Upper lobe of left lung (tissue), 6 donors: ENCODE results near the gene CST7. TPM values are rescaled to one million over a fixed set of nuclear protein-coding genes. Genes with fewer than 3 reads are reported as not detected.
"Not testable (repeated sequence)": the region's sequence is repeated elsewhere in the genome, so short reads cannot be mapped to it uniquely, and the experiment has no call there.

Experiments used
- ATAC-seq, 2 donors: fragments of 200-7000 bp; cut with Tn5 transposase; one replicate each; pipeline ENCODE4 v1.9.1; 2022; ENCODE audit warnings: mild to moderate bottlenecking in 2 of 2, moderate library complexity in 2 of 2; ENCODE audit not compliant: low FRiP score in 2 of 2
- DNase-seq, 2 donors: peaks; one replicate each; pipeline ENCODE4 v3.0.0-alpha.2; 2019 to 2020
- H3K27ac ChIP-seq, 4 donors: fragments of 200-600 bp; sonication (generic); one replicate each; pipeline ENCODE4 v1.5.1; 2016 to 2019
- H3K27me3 ChIP-seq, 4 donors: fragments of 200-600 bp; sonication (generic); one replicate each; pipeline ENCODE4 v1.5.1; 2017 to 2019
- H3K36me3 ChIP-seq, 4 donors: fragments of 200-600 bp; sonication (generic); one replicate each; pipeline ENCODE4 v1.5.1; 2016 to 2019
- H3K4me1 ChIP-seq, 4 donors: fragments of 200-600 bp; sonication (generic); one replicate each; pipeline ENCODE4 v1.5.1; 2018 to 2019
- H3K4me3 ChIP-seq, 4 donors: fragments of 200-600 bp; sonication (generic); one replicate each; pipeline ENCODE4 v1.5.1; 2017 to 2019; ENCODE audit warnings: mild to moderate bottlenecking in 2 of 4, moderate library complexity in 1 of 4
- H3K9me3 ChIP-seq, 4 donors: fragments of 200-600 bp; sonication (generic); one replicate each; pipeline ENCODE4 v1.5.1; 2018 to 2019
- EP300 ChIP-seq, 4 donors: sonication (generic); formaldehyde crosslinking; IDR thresholded peaks; one replicate each; pipeline ENCODE4 v1.5.1; 2017; ENCODE audit warnings: antibody characterized with exemption in 4 of 4, control low read depth in 2 of 4
- POLR2A ChIP-seq, 4 donors: fragments of 450-650 bp; IDR thresholded peaks; one replicate each; pipeline ENCODE4 v1.5.1; 2016 to 2017; ENCODE audit warnings: antibody characterized with exemption in 4 of 4, mild to moderate bottlenecking in 2 of 4
- POLR2AphosphoS5 ChIP-seq, 2 donors: sonication (generic); formaldehyde crosslinking; IDR thresholded peaks; one replicate each; pipeline ENCODE4 v1.5.1; 2017; ENCODE audit warnings: antibody characterized with exemption in 2 of 2
- WGBS, 2 donors: methylation state at CpG; one replicate each; pipeline ENCODE4 v1.1.5; 2017 to 2018; 5-methylcytosine and 5-hydroxymethylcytosine counted together
- total RNA-seq, 6 donors: library from RNA; depleted of rRNA in 4 of 6; stranded (reverse); fragments of >200 nt in 4 of 6; gene quantifications; one replicate each; pipeline versions ENCODE4 v1.1.0 to v1.2.1, GENCODE V29; 2016 to 2021
- TF ChIP-seq, protein P1 (sequence below), 6 experiments: fragments of 450-650 bp in 4 of 6; fragments of 200-600 bp in 2 of 6; sonication (generic) in 2 of 6; IDR thresholded peaks; one replicate each; pipeline ENCODE4 v1.5.1; 2016 to 2019; ENCODE audit warnings: antibody characterized with exemption in 6 of 6
- donor health status: DM: no; HTN: no; CAD: no; lungs with moderate emphysema.
- donor health status: DM: no; HTN: yes; CAD: no; lungs with severe emphysema.

The CST7 gene
- total RNA-seq, 6 donors from 2014 or later: 13.7 to 28.3 (median 15.4) TPM; not detected in 1

DNA sequence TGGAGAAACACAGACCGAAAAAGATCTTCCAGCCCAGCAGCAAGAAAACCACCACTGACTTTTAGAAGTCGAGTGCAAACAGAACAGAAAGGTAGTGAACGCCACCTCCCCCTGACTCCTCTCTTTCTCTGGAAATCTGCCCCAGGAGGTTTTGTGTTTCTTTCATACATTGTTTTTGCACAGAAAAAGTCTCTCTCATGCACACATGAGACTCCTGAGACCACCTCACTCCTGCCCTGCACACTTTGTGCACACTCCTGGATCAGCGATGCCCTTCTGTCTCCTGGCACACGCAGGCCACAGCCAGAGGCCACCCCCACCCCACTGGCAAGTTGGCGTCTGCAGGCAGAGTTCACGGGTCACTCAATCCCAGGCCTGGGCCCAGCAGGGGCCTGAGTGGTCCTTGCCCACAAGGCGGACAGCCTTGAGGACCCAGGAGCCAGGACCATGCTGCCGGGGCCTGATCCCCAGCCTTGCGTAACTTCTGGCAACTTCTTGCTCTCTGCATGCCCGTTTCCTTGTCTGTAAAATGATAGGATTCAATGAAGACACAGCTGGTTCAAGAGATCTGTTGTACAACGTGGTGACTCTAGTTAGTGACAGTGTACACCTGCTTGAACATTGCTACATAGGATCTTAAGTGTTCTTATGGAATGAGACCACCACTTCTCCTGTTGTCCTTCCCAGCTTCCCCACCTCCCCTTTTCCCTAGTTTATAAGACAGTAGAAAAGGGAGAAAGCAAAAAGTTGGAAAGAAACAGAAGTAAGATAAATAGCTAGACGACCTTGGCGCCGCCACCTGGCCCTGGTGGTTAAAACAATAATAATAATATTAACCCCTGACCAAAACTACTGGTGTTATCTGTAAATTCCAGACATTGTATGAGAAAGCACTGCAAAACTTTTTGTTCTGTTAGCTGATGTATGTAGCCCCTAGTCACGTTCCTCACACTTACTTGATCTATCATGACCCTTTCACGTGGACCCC, 30.2 kb upstream of the CST7 start:
- WGBS, 2 donors: 55 to 56% methylated on average over 17 of the region's 17 CpGs
- Histone ChIP-seq H3K27ac (no peak overlapping the region), H3K27me3 (no peaks in the 10 kb centered on the region), H3K9me3 (no peaks in the 10 kb centered on the region), H3K4me3 (no peak overlapping the region), H3K4me1 (peaks cover 0 to 14% (median 7%) of the 10 kb centered on the region in 4 donors), H3K36me3 (no peaks in the 10 kb centered on the region)
- ATAC-seq (peak in 1 of 2 donors; percentile 24), DNase-seq (peak; percentile 17 to 50)
- no peak for TF ChIP-seq POLR2AphosphoS5 (IDR thresholded peaks at IDR 0.05)
- TF ChIP-seq, protein P1, sequence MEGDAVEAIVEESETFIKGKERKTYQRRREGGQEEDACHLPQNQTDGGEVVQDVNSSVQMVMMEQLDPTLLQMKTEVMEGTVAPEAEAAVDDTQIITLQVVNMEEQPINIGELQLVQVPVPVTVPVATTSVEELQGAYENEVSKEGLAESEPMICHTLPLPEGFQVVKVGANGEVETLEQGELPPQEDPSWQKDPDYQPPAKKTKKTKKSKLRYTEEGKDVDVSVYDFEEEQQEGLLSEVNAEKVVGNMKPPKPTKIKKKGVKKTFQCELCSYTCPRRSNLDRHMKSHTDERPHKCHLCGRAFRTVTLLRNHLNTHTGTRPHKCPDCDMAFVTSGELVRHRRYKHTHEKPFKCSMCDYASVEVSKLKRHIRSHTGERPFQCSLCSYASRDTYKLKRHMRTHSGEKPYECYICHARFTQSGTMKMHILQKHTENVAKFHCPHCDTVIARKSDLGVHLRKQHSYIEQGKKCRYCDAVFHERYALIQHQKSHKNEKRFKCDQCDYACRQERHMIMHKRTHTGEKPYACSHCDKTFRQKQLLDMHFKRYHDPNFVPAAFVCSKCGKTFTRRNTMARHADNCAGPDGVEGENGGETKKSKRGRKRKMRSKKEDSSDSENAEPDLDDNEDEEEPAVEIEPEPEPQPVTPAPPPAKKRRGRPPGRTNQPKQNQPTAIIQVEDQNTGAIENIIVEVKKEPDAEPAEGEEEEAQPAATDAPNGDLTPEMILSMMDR (IDR thresholded peaks at IDR 0.05): peak in 1 of 6 experiments; percentile 16

DNA sequence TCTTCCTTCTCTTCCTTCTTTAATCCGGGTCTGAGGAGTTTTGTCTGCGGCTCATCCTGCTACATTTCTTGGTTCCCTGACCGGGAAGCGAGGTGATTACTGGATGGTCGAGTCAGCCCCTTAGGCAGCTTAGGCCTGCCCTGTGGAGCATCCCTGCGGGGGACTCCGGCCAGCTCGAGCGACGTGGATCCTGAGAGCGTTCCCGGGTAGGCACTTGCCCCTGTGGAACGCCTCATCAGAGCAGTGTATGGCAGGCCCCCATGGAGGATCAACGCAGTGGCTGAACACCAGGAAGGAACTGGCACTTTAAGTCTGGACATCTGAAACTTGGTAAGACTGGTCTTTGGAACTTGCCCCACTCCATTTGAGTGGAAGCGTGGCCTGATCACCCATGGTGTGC, 29.4 kb upstream of the CST7 start:
- H3K27ac ChIP-seq, H3K9me3 ChIP-seq, ATAC-seq, H3K4me3 ChIP-seq, H3K36me3 ChIP-seq, H3K27me3 ChIP-seq, DNase-seq: not testable (repeated sequence)
- H3K4me1 ChIP-seq: peaks cover 0 to 14% (median 7%) of the 10 kb centered on the region in 4 donors
- WGBS, 2 donors: 82 to 90% methylated on average over 13 to 15 of the region's 15 CpGs

DNA sequence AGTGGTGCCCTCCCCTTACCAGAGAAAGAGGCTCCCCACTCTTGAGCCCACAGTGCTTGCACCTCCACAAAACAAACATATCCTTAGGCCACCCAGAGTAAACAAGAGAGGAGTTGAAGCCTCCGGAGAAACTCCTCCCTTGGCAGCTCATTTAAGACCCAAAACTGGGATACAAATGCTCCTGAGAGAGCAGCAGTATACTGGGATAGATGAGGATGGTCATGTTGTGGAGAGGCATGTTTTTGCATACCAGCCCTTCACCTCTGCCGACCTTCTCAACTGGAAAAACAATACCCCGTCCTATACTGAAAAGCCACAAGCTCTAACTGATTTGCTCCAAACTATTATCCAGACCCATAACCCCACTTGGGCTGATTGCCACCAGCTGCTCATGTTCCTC, 28.4 kb upstream of the CST7 start:
- H3K36me3 ChIP-seq, H3K4me3 ChIP-seq, H3K27ac ChIP-seq, DNase-seq, H3K9me3 ChIP-seq, H3K27me3 ChIP-seq, ATAC-seq: not testable (repeated sequence)
- 54 to 63% methylated on average over 3 of the region's 3 CpGs for WGBS, 2 donors
- H3K4me1 ChIP-seq: peaks cover 0 to 14% (median 7%) of the 10 kb centered on the region in 4 donors

DNA sequence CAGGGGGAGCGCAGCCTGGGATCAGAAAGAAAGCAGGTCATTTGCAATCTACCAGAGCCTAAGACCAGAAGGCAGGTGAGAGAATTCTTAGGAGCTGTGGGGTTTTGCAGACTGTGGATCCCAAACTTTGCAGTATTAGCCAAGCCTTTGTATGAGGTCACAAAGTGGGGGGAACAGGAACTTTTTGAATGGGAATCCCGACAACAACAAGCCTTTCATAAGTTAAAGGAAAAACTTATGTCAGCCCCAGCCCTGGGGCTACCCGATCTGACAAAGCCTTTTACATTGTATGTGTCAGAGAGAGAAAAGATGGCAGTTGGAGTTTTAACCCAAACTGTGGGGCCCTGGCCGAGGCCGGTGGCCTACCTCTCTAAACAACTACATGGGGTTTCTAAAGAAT, 19.8 kb upstream of the CST7 start:
- not testable (repeated sequence) for ATAC-seq, H3K27me3 ChIP-seq, H3K9me3 ChIP-seq, H3K4me3 ChIP-seq, DNase-seq, H3K36me3 ChIP-seq
- H3K4me1 ChIP-seq: peaks cover 0 to 15% (median 8%) of the 10 kb centered on the region in 4 donors
- 76 to 85% methylated on average over 4 to 5 of the region's 5 CpGs for WGBS, 2 donors
- H3K27ac ChIP-seq: peak overlapping the region; percentile 87 to 90 (median 88)

DNA sequence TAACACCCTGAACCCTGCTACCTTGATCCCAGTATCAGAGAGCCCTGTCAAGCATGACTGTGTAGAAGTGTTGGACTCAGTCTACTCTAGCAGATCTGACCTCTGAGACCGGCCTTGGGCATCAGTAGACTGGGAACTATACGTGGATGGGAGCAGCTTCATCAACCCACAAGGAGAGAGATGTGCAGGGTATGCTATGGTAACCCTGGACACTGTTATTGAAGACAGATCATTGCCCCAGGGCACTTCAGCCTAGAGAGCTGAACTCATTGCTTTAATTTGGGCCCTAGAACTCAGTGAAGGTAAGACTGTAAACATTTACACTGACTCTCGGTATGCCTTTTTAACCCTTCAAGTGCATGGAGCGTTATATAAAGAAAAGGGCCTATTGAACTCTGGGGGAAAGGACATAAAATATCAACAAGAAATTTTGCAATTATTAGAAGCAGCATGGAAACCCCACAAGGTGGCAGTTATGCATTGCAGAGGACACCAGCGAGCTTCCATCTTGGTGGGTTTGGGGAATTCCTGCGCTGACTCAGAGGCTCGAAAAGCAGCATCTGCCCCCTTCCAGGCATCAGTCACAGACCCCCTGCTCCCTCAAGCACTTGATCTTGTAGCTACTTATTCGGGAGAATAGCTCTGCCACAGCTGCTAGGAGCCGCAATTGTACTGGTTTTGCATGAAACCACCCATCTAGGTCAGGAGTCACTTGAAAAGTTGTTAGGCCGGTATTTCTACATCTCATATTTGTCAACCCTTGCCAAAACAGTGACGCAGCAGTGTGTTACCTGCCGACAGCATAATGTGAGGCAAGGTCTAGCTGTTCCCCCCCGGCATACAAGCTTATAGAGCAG, 19.0 kb upstream of the CST7 start:
- ATAC-seq (peak in 1 of 2 donors; percentile 55), DNase-seq (peak in 1 of 2 donors; percentile 75)
- not testable (repeated sequence) for H3K9me3 ChIP-seq, H3K36me3 ChIP-seq, H3K27me3 ChIP-seq
- peaks cover 0 to 15% (median 8%) of the 10 kb centered on the region in 4 donors for H3K4me1 ChIP-seq
- peak; percentile 52 to 58 for TF ChIP-seq POLR2AphosphoS5 (IDR thresholded peaks at IDR 0.05)
- peak in 1 of 4 donors; percentile 29 for TF ChIP-seq POLR2A (IDR thresholded peaks at IDR 0.05)
- peak in 2 of 4 donors; percentile 20 to 68 for TF ChIP-seq EP300 (IDR thresholded peaks at IDR 0.05)
- H3K27ac ChIP-seq: peak overlapping the region; percentile 87 to 90 (median 88)
- H3K4me3 ChIP-seq: peak overlapping the region in 3 of 4 donors; percentile 35 to 39 (median 38)
- WGBS, 2 donors: 44 to 59% methylated on average over 13 of the region's 13 CpGs

DNA sequence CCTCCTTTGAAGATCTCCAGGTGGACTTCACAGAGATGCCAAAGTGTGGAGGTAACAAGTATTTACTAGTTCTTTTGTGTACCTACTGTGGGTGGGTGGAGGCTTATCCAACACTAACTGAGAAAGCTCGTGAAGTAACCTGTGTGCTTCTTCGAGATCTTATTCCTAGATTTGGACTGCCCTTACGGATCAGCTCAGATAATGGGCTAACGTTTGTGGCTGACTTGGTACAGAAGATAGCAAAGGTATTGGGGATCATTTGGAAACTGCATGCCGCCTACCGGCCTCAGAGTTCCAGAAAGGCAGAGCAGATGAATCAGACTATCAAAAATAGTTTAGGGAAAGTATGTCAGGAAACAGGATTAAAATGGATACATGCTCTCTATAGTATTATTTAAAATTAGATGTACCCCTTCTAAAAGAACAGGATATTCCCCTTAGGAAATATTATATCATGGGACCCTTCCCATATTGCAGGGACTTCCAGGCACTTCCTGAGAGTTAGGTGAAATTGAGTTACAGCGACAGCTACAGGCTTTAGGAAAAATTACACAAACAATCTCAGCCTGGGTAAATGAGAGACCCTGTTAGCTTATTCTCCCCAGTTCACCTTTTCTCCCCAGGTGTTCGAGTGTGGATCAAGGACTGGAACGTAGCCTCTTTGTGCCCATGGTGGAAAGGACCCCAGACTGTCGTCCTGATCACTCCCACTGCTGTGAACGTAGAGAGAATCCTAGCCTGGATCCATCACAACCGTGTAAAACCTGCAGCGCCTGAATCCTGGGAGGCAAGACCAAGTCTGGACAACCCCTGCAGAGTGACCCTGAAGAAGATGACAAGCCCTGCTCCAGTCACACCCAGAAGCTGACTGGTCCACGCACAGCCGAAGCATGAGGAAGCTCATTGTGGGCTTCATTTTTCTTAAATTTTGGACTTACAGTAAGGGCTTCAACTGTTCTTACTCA, 18.1 kb upstream of the CST7 start:
- not testable (repeated sequence) for H3K27me3 ChIP-seq, DNase-seq, H3K36me3 ChIP-seq, ATAC-seq, H3K9me3 ChIP-seq
- Histone ChIP-seq H3K4me1 (peaks cover 0 to 15% (median 8%) of the 10 kb centered on the region in 4 donors), H3K4me3 (peak overlapping the region in 3 of 4 donors; percentile 35 to 39 (median 38)), H3K27ac (peak overlapping the region; percentile 87 to 90 (median 88))
- TF ChIP-seq, protein P1 (IDR thresholded peaks at IDR 0.05): peak in 5 of 6 experiments; percentile 36 to 61 (median 53)
- 50 to 55% methylated on average over 15 of the region's 15 CpGs for WGBS, 2 donors

DNA sequence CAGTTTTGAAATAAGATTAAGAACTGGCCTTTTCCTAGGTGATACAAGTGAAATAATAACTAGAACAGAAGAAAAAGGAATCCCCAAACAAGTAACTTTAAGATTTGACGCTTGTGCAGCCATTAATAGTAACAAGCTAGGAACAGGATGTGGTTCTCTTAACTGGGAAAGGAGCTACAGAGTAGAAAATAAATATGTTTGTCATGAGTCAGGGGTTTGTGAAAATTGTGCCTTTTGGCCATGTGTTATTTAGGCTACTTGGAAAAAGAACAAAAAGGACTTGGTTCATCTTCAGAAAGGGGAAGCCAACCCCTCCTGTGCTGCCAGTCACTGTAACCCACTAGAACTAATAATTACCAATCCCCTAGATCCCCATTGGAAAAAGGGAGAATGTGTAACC, 17.2 kb upstream of the CST7 start:
- ATAC-seq, H3K9me3 ChIP-seq, DNase-seq, H3K27me3 ChIP-seq, H3K36me3 ChIP-seq: not testable (repeated sequence)
- peak overlapping the region in 2 of 4 donors; percentile 35 to 39 for H3K4me3 ChIP-seq
- 7 to 19% methylated on average over 1 of the region's 1 CpG for WGBS, 2 donors
- H3K4me1 ChIP-seq: peaks cover 0 to 15% (median 8%) of the 10 kb centered on the region in 4 donors
- peak overlapping the region in 3 of 4 donors; percentile 87 to 90 (median 87) for H3K27ac ChIP-seq
